ENCODE results near the gene ONECUT1.
A peak's percentile ranks its signal among the peaks of the same experiment; 100 is the strongest.

Gene ONECUT1

DNA sequence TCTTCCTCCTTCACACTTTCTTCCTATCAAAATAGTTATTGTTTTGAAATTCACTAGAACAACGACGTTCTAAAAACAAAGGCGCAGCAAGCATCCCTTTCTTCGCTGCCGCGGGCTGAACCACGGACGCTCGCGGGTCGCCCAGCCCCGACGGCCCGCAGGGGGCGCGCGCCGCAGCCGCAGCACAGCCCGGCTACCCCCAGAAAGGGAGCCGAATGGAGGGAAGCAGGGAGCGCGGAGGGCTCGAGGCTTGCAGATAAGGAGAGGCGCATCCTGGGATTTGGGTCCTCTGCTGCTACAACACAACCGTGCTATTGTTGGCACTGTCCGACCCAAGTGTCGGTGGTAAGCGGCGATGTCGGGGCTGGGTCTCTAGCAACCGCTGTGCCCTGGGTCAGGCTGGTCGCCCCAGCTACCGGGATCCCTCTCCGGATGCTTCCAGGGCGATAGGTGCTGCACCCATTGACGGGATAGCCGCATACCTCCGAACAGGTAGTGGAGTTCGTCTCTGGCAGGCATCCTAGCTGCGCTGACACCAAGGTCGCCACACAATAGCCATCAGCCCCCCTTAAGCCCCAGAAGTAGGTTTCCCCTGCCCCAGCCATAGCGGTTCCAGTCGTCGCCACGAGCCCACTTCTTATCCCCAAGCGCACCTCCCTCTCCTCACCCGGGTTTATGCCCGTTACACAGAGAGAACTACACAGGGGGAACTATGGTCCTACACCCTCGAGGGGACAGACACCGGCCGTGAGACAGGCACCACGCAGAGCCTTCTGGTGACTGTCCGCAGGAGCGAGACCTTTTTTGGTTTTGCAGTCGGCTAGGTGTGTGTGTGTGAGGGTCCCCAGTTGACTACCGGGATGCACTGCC, 6.0 kb downstream of the ONECUT1 start:
- DNase-seq (ENCODE audit: extremely low read depth in 1 of 2, low read depth in 1 of 2) = no peak

DNA sequence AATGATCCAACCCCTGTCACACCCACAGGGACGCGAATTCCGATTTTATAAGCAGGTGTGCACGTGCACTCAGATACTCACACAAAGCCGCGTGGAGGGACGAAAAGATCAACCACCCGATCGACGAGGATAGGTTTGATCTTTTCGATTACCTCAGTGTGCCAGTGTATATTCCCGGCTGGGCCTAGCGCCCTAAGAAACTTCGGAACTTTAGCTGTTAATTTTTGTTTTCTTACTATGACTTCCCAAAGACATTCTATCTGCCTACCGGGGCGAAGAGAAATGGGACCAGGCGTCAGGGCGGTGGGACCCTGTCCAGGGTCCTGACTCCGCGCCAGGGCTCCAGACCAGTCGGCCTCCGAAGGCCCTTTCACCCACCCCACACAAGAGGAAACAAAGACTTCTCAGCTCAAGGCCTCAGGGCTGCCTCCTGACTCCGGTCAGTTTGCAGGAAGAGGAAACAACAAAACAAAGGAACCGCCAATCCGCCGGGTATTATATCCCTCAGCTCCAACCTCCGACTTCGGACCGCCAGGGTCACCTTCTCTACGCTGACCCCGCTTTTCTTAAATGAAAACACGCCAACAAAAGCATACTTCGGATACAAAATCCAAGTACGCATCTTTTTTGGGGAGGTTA, 6.8 kb downstream of the ONECUT1 start:
- DNase-seq (ENCODE audit: extremely low read depth in 1 of 2, low read depth in 1 of 2) = no peak

DNA sequence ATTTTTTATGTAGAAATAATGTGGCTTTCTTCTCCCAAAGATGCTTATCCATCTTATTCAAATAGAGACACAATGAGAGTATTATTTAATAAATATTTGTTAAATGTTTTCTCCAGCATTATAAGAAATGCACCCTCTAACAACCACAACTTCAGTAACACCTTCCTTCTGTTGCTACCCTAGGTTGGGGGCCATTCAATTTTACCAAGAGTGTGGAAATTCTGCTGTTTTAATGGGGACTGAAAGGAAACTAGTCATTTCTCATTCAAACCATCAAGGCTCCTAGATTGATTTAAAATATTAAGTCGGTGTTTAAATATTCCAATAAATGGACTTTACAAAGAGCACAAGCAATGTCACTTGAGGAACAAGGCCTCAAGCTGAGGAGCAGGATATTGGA, 7.6 kb downstream of the ONECUT1 start:
- DNase-seq (ENCODE audit: extremely low read depth in 1 of 2, low read depth in 1 of 2) = no peak

DNA sequence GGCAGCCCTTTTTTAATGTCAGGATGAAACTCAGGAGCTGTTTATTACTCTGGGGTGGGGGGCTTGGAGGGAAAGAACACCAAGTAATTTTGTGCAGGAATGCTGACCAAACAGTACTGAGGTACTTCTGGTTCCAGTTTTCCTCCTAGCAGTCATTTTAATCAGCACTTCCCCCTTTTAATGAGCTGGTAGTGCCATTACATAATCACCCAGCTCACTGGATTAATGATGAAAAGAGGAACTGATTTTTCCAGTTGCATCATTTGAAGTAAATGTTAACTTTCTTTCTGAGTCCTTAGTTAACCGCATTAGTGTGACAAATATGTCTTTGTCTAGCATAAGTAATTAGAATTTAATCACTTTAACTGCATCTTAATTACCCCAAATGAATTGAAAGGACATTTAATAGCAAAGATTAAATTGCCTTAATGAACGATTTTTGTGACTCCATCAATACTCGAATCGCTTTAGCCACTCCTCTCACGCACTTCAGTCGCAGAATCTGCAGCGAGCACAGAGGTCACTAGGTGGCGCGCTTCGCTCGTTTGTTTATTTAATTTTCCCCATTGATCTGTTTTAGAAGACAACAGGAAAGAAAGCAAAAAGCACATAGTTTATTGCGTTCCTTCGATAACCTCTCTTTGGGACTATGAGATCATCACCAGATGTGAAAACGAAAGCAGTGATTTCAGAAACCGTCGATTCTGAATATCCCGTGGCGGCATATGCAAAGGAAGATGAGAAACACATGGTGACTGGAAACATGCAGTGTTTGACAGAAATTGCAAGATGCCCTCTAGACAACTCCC, 9.8 kb downstream of the ONECUT1 start:
- DNase-seq (ENCODE audit: extremely low read depth in 1 of 2, low read depth in 1 of 2) = peak in 1 of 2 donors; percentile 25

DNA sequence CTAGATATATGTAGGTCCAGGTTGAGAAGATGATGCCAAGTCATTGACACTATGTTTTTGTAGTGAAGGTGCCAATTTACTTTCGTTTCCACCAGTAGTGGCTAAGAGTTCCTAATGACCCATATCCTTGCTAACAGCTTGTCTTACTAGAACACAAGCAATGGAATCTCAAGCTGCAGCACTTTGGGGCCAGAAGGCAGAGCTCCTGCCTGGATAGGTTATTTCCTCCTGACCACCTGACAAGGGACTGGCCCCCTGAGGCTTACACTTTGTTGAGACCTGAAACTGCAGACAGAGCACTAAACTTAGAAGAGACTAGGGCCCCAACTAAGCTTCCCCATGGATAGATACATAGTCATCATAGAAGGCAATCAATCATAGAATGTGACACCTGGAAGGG, 11.7 kb downstream of the ONECUT1 start:
- DNase-seq (ENCODE audit: extremely low read depth in 1 of 2, low read depth in 1 of 2) = no peak

DNA sequence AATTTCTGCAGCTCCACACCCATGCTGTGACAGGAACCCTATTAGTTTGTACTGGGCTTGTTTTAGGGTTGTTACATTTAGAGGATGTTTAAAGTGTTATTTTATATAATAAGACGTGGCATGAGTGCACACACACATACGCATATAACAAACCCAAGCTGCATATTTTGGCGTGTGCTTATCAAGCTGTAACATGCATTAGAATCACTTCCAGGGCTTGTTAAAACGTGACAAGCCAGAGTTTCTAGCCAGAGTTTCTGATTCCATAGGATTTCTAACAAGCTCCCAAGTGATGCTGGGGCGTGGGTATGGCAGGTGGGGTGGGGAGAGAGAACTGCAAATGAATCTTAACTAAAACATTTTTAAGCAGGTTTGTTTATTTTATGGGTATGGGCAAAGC, 17.4 kb downstream of the ONECUT1 start:
- no peak for DNase-seq (ENCODE audit: extremely low read depth in 1 of 2, low read depth in 1 of 2)

DNA sequence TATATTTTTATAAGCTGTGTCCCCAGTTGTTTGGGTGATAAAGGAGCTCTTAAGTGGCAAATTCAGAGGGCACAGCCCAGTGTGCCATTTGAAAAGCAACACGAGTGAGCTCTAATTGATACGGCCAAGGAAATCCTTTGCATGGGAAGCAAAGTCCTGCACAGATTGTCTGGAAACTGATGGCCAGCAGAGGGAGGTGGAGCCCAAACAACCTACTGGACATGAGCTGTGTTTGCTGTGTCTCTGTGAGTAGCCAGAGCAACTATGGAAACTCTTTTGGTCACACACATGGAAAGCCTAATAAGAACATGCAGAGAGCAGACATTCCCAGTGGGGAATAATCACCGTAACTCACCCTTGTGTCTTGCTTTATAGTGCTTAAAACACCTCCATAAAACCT, 24.4 kb downstream of the ONECUT1 start:
- no peak for DNase-seq (ENCODE audit: extremely low read depth in 1 of 2, low read depth in 1 of 2)

DNA sequence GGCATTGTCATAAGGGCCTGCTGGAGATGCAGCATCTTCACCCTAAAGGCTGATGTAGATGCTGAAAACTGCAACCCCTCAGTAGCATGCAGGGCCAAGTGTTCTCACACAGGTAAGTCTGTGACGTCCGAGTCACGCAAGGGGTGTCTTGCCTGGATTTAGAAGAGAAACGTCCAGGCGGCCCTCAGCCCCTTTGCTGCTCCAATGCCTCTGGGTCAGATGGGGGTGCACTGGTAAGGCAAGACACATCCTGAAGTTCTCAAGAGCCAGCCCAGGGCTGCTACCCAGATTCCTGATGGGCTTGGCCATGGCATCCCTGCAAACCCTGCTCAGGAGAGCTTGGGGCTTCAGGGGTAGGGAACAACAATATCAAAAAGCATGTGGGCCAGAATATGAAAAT, 25.4 kb downstream of the ONECUT1 start:
- DNase-seq (ENCODE audit: extremely low read depth in 1 of 2, low read depth in 1 of 2) = no peak

DNA sequence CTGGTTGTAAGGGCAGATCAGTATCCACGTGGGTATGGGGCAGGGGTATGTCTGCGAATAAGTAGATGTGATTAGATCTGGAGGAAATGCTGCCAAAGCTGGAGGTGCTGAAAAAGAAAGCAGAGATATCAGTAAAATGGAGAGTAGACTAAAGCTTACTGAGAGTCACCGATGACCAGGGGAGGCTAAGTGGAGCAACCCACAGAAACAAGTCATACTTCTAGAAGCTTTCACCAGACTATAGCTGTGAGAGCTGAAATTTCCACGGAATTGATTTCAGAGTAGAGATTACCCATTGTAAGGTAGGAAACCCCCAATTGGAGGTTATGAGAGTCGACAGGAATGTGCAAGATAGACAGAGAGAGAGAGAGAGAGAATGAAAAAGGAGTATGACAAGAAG, 27.5 kb downstream of the ONECUT1 start:
- no peak for DNase-seq (ENCODE audit: extremely low read depth in 1 of 2, low read depth in 1 of 2)

DNA sequence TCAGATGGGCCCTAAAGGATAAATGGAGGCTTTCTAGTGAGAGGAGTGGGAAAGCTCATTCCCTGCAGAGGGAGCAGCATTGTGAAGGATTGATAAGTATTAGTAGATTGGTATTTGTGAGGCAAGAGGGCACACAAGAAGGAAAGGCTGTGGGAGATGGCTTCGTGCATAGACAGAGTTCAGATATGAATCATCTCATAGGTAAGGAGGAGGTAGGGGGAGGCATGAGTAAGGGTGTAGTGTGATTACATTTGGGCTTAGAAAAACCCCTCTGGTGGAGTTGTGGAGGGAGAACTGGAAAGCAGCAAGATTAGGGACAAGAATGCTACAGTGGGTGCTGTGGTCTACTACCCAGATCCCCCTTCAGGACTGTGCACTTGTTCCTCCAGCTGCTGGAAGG, 29.6 kb downstream of the ONECUT1 start:
- no peak for DNase-seq (ENCODE audit: extremely low read depth in 1 of 2, low read depth in 1 of 2)

DNA sequence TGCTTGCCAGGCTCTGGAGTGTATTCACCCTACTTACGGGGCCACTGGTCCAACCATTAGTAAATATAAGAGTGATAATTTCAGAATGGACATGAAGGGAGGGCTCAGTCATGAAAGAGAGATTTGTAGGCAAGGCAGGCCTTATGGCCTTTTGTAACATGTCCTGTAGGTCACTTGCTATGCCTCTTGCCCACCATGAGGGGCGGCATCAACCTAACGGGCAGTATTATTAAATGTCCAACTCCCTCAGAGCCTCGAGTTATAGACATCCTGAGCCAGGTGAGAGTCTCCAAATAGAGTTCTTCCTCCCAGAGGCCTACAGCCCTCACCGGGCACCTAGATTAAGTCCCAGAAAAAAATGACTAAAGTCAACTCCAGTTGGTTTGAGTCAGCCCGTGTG, 30.2 kb downstream of the ONECUT1 start:
- DNase-seq (ENCODE audit: extremely low read depth in 1 of 2, low read depth in 1 of 2) = no peak

DNA sequence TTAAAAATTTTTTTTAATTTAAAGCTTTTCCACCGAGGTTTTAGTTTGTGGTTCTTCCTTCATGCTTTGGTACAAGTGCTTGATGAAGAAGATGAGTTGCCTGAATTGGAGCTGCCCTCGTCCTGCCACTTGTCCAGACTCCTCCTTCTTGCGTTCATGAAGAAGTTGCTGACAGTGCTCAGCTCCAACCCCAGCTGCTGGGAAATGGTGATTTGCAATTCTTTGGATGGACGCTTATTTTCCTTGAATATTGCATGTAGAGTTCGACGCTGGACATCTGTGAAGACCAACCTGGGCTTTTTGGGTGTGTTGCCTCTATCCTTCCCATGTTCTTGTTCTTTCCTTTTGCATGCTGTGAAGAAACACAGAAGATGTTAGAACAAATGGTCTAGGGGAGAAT, 32.6 kb downstream of the ONECUT1 start:
- no peak for DNase-seq (ENCODE audit: extremely low read depth in 1 of 2, low read depth in 1 of 2)

DNA sequence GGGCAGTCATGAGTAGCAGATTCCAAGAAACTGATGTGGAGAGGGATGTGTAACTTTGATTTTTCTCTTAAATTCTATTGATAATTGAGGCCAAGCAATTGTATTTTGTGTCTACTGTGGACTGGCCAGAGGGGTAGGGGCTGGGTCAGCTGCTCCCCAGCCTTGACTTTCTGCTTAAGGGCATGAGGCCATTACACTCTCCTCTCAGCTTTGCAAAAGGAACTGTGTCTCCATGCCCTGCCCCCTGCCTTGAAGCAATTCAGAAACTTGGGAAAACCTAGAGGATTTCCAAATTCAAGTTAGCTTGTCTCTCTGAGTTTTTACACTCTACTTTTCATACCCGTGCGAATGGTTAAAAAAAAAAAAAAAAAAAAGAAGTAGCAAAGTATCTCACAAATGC, 38.6 kb downstream of the ONECUT1 start:
- DNase-seq (ENCODE audit: extremely low read depth in 1 of 2, low read depth in 1 of 2) = no peak

DNA sequence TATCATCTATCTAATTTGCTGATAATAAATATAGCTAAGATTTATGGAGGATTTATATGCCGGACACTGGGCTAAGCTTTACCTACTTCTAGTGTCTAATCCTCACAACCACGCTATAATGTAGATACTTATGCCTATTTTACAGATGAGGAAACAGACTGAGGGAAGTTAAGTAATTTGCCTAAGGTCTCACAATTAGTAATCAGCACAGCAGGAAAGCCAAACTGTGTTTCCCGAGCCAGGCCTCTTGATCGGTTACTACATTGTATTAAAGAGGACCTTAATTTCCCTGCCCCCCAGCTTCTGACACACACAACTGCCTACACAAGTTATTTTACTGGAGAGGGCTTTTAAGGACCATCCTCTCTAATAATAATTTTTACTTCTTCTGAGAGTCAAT, 40.9 kb downstream of the ONECUT1 start:
- no peak for DNase-seq (ENCODE audit: extremely low read depth in 1 of 2, low read depth in 1 of 2)

DNA sequence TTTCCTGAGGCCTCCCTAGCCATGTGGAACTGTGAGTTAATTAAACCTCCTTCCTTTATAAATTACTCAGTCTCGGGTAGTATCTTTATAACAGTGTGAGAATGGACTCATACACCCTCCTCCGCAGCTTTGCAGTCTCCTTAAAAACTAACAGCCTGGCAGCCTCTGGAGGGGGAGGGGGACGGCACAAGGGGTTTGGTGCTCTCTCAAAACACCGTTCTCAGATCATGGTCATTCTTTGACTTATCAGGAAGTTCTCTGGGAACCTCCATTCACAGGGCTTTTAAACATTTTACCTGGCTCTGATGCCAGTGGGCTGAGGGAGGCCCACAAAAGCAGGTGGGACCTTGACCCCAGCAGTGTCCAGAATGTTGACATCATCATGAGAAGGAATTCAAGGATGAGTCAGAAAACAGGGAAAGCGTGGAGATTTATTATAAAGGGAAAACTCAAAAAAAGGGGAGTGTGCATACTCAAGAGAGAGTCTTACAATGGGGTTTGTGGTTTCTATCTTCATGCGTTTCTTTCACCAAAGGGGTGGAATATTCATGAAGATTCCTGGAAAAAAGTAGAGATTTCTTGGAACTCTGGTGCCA, 43.9 kb downstream of the ONECUT1 start:
- DNase-seq (ENCODE audit: extremely low read depth in 1 of 2, low read depth in 1 of 2) = no peak

DNA sequence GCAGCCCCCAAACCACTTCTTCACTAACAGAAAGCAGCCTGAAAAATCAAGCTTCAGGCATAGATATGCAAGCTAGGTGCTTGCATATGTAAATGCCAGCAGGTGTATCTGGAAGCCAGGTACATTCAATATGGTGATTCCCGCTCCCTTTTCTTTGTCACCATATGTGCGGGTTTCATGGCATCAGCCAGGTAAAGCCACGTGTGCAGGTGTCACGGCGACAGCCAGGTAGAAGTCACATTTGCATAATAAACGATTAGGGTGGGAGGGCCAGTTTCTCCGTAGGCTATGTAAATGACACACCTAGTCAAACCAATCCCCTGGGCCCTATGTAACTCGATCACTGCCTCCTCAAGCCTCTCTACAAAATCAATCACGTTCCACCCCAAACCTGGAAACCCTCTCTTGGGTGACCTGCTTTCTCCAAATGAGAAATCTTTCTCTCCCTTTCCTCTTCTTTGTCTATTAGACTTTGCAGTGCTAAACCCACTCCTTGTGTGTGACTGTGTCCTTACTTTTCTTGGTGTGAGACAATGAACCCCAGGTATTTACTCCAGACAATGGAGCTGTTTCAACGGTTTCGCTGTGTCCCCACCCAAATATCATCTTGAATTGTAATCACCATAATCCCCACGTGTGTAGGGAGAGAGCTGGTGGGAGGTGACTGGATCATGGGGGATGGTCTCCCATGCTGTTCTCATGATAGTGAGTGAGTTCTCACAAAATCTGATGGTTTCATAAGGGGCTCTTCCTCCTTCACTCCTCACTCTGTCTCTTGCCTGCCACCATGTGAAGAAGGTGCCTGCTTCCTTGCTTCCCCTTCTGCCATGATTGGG, 44.6 kb downstream of the ONECUT1 start:
- DNase-seq (ENCODE audit: extremely low read depth in 1 of 2, low read depth in 1 of 2) = no peak

DNA sequence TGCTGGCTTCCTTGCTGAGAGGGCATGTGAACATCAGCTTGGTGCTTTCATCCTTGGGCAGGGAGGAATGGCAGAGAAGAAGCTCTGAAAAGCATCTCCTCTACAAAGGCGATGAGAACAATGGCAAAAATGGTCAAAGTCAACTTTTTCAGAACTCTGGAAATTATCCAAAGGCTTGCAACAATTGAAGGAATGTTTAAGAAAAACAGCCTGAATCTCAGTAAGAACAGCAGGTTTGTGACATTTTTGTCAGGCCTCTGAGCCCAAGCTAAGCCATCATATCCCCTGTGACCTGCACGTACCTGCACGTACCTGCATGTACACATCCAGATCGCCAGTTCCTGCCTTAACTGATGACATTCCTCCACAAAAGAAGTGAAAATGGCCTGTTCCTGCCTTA, 51.8 kb downstream of the ONECUT1 start:
- DNase-seq (ENCODE audit: extremely low read depth in 1 of 2, low read depth in 1 of 2) = no peak

DNA sequence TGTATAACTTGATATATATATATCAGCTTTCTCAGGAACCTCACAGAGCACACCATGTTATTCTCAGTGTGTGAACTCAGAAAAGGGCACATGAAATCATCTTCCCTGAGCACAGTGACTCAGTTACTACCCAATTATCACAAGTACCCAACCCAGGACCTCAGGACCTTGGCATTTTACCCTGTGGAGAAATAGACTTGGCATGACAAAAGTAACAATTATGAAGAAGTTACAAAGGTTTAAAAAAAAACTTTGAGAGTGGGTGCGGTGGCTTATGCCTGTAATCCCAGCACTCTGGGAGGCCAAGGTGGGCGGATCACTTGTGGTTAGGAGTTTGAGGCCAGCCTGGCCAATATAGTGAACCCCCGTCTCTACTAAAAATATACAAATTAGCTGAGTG, 52.4 kb downstream of the ONECUT1 start:
- no peak for DNase-seq (ENCODE audit: extremely low read depth in 1 of 2, low read depth in 1 of 2)

DNA sequence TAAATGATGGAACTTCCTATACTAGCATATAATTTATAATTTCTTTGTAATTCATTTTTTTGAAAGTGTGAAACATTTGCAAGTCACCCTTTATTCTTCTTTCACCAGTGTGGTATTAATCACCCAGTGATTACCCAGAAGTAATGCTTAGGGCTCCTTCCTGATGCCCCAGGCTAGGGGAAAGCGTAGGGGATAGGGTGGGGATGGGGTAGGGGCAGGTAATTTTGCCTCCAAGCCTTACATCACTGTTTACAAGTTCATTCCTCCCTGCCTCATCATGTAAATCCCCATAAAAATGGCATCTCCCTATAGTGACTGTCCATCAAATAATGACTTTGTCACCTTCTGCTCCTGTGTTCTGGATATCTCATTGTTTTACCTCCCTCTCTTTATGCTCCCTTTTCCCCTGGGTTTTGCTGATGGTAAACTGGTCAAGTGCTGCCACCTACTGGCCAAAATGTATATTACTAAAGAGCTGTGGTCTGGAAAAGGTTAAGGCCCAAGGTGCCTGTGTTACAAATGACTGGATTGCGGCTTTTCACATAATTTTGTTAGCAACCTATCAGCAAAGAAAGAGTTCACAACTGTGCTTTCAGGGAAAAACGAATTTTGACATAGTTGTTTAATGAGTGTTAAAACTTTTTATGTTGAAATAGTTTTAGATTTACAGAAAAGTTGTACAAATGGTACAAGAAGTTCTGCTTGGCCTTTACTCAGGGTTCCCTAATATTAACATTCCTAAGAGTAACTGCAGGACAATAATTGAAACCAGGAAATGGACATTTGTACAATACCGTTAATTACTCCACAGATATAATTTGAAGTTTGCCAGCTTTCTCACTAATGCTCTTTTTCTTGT, 54.7 kb downstream of the ONECUT1 start:
- DNase-seq (ENCODE audit: extremely low read depth in 1 of 2, low read depth in 1 of 2) = peak; percentile 13 to 46

DNA sequence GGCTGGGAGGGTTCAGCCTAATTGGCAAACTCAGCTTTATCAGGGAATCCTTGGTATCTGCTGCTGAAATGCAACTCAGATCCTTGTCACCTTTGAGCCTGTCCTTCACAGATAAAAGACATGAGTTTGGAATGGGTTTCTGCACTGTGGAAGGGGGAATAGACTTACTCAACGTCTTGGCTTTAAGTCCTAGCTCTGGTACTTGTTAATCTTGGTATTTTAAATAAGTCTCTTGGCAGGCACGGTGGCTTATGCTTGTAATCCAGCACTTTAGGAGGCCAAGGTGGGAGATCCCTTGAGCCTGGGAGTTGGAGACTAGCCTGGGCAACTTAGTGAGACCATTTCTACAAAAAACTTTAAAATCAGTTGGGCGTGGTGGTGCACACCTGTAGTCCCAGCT, 55.8 kb downstream of the ONECUT1 start:
- DNase-seq (ENCODE audit: extremely low read depth in 1 of 2, low read depth in 1 of 2) = no peak
